Stimulated activated CD4-positive, alpha-beta T cell treated with anti-CD3 and anti-CD28 coated beads, Interleukin-4, amount 100 ng/mL, for 24 hours (primary cell): ENCODE results near the gene CGREF1.
"Not testable (repeated sequence)": the region's sequence is repeated elsewhere in the genome, so short reads cannot be mapped to it uniquely, and the experiment has no call there.

ENCODE experiments used
- DNase-seq: peaks from one replicate; pipeline ENCODE4 v3.0.0-alpha.2; 2020

The CGREF1 gene

GRCh38 chr2:27086724-27087593 lies 32.0 kb downstream of the CGREF1 start, which contains the start of gene KHK:
KHK (plus strand) TSS chr2:27086772; CDS start chr2:27087260, 488 bp downstream.
- no peak for DNase-seq

DNA sequence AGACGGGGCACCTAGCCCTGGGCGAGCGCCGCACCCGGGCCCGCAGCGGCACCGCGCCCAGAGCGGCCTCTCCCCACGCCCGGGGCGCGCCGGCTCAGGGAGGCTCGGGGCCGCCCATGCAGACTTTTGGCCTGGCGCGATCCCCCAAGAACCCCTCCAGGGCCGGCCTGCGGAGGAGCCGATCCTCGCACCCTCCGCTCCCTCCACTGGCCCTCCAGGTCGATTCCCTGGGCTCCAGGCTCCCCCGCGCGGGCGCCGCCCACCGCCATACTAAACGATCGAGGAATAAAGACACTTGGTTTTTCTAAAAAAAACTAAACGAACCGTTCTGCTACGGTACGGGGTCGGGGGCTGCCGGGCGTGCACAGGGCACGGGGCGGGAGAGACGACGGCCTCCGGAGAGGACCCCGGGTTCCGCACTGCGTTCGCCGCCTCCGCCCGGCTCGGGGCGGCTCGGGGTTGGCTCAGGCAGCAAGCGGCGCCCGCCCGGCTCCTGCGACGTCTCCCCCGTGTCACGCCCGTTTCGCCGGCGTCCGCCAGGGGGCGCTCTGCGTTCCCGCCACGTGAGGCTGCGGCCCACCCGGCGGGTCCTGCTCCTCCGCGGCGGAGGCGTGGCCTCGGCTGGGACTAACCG lies 32.7 kb downstream of the CGREF1 start:
- DNase-seq: peak; percentile 98

GRCh38 chr2:27085673-27086089 lies 33.2 kb downstream of the CGREF1 start:
- peak; percentile 32 for DNase-seq

- no peak for DNase-seq
Measured at GRCh38 chr2:27085062-27085672, 33.8 kb downstream of the CGREF1 start.

- no peak for DNase-seq
Measured at GRCh38 chr2:27084297-27085061, 34.4 kb downstream of the CGREF1 start.

DNA sequence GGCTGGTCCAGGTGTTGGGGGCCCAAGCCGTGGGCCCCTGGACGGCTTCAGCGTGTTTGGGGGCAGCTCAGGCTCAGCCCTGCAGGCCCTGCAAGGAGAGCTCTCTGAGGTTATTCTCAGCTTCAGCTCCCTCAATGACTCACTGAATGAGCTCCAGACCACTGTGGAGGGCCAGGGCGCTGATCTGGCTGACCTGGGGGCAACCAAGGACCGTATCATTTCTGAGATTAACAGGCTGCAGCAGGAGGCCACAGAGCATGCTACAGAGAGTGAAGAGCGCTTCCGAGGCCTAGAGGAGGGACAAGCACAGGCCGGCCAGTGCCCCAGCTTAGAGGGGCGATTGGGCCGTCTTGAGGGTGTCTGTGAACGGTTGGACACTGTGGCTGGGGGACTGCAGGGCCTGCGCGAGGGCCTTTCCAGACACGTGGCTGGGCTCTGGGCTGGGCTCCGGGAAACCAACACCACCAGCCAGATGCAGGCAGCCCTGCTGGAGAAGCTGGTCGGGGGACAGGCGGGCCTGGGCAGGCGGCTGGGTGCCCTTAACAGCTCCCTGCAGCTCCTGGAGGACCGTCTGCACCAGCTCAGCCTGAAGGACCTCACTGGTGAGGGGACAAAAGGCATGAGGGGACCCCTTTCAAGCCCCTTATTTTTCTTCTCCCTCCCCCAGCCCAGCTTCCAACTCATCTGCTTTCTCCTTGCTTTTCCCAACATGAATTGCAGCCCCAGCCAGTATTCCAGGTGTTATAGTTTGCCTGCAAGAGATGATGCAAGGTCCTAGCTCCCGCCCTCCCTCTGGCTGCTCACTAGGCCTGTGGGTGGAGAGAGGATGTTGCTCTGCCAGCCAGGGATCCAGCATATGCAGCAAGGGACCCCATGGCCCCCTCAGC lies 35.3 kb downstream of the CGREF1 start:
- DNase-seq: no peak

DNA sequence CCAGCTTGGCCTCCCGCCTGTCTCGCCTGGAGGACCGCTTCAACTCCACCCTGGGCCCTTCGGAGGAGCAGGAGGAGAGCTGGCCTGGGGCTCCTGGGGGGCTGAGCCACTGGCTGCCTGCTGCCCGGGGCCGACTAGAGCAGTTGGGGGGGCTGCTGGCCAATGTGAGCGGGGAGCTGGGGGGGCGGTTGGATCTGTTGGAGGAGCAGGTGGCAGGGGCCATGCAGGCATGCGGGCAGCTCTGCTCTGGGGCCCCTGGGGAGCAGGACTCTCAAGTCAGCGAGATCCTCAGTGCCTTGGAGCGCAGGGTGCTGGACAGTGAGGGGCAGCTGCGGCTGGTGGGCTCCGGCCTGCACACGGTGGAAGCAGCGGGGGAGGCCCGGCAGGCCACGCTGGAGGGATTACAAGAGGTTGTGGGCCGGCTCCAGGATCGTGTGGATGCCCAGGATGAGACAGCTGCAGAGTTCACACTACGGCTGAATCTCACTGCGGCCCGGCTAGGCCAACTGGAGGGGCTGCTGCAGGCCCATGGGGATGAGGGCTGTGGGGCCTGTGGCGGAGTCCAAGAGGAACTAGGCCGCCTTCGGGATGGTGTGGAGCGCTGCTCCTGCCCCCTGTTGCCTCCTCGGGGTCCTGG lies 36.0 kb downstream of the CGREF1 start:
- DNase-seq: no peak

DNA sequence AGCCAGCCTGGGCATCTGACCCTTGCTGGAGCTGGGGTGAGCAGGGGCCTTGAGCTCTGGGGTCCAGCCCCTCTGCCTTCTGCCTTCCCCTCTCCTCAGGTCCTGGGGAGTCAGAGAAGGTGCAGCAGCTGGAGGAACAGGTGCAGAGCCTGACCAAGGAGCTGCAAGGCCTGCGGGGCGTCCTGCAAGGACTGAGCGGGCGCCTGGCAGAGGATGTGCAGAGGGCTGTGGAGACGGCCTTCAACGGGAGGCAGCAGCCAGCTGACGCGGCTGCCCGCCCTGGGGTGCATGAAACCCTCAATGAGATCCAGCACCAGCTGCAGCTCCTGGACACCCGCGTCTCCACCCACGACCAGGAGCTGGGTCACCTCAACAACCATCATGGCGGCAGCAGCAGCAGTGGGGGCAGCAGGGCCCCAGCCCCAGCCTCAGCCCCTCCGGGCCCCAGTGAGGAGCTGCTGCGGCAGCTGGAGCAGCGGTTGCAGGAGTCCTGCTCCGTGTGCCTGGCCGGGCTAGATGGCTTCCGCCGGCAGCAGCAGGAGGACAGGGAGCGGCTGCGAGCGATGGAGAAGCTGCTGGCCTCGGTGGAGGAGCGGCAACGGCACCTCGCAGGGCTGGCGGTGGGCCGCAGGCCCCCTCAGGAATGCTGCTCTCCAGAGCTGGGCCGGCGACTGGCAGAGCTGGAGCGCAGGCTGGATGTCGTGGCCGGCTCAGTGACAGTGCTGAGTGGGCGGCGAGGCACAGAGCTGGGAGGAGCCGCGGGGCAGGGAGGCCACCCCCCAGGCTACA lies 36.8 kb downstream of the CGREF1 start:
- no peak for DNase-seq

GRCh38 chr2:27080603-27080936 lies 38.4 kb downstream of the CGREF1 start:
- DNase-seq: no peak

DNA sequence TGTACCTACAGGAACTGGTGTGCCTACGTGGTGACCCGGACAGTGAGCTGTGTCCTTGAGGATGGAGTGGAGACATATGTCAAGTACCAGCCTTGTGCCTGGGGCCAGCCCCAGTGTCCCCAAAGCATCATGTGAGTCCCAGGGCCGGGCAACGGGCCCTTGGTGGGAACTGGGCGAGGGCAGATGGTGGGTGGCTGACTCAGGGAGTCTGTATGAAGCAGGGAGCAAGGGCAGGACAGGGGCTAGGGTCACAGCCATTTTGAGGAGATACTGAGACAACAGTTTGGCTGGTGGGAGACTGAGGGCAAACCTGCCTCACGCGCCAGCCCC lies 38.8 kb downstream of the CGREF1 start:
- DNase-seq: no peak

DNA sequence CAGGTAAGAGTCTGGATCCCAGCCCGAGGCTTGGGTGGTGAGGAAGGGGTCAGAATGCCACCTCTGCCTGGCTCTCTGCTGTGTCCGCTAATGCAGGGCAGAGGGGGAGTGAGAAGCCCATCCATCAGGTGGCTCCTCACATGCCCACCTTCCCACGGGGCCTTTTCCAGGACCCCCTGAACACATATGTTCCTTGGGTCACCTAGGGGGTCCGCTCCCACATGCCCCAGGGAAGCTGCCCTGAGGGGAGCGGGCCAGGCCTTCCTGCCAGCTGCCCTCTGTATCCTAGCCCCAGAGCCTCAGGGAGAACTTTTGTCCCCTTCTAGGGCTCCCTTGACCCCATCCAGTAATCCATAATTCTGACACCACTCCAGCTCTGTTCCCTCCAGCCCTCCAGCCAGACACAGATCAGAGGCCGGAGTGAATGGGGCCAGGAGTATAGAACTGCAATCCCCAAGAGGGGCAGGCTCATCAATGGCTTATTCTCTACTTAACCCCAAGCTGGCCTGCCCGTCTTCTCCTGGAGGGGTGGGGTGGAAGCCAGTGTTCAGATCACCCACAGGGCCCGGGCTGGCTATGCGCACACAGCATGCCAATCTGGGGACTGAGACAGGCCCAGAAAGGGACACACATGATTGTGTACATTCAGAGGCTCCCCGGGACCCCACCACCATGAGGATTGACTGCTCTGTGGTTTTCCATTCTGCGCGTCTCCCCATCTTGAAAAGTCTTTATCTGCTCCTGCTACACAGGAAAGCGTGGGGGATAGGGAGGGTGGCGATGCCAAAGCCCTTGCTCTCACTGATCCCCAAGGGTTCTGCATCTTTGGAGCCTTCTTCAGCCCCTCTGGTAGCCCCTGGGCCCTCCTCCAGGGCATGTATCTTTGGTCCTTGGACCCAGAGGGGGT lies 39.4 kb downstream of the CGREF1 start:
- DNase-seq: no peak

DNA sequence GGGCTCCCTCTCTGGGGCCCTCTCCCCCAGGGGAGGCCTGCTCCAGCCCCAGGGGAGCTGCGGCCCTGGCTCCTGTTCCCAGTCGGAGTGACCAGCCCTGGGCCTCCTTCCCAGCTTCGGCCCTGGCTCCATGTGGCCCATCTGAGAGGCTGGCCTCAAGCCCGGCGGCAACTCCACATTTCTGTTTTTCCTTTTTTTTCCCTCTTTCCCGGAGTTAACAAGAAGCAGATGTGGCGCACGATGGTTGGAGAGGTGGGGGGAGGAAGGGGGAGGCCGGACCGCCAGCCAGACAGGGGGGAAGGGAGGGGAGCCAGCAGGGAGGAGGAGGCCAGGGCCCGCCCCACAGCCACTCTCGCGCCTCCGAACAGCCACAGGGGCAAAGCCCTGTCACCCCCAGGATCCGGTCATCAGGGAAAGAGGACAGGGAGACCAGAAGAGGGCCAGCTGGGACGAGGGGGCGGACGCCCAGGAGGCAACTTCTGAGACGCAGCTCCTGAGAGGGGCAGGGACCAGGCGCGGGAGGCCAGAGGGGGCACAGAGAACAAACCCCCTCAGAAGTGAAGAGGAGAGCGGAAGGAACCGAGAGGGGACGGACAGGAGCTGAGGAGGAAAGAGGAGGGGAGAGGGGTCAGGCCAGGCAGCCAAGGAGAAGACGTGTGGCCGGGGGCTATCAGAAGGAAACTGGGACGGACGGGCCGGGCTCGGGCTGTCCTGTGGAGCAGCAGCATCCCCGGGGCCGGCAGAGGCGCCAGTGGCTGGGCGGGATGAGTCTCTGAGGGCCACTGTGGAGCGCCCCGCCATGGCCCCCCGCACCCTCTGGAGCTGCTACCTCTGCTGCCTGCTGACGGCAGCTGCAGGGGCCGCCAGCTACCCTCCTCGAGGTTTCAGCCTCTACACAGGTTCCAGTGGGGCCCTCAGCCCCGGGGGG lies 40.4 kb downstream of the CGREF1 start, which contains the start of gene EMILIN1:
EMILIN1 (plus strand) TSS at position 349 of the 928 bp plus-strand sequence; CDS start at position 800, 451 bp downstream.
- DNase-seq: no peak

- no peak for DNase-seq
Measured at GRCh38 chr2:27077231-27077630, 41.7 kb downstream of the CGREF1 start.

DNA sequence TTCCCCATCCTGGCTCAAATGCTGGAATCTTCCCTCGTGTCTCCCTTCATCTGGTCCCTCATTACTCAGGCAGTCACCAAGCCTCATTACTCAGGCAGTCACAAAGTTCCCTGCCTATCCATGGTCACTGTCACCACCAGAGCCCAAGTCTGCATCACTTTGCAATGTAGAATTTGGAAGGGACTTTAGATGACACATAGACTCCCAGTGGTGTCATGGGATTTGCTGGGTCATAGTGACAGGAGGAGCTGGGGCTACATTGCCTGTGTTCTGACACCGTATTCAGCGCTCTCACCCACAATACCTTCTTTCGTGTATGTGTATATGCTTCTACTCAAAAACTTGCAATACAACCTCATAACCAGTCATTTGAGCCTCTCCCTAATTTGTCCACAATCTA lies 42.6 kb downstream of the CGREF1 start:
- DNase-seq: no peak

- DNase-seq: not testable (repeated sequence)
Measured at GRCh38 chr2:27075566-27075871, 43.4 kb downstream of the CGREF1 start.

GRCh38 chr2:27074738-27075565 lies 44.0 kb downstream of the CGREF1 start:
- DNase-seq: peak; percentile 28

GRCh38 chr2:27073782-27074181 lies 45.1 kb downstream of the CGREF1 start:
- no peak for DNase-seq

GRCh38 chr2:27072920-27073319 lies 46.0 kb downstream of the CGREF1 start:
- DNase-seq: no peak
